ENCODE results near the gene DNAJC16.

GRCh38 chr1:15504436-15504835, 22.2 kb upstream of the DNAJC16 start:
- TF ChIP-seq, protein P1, sequence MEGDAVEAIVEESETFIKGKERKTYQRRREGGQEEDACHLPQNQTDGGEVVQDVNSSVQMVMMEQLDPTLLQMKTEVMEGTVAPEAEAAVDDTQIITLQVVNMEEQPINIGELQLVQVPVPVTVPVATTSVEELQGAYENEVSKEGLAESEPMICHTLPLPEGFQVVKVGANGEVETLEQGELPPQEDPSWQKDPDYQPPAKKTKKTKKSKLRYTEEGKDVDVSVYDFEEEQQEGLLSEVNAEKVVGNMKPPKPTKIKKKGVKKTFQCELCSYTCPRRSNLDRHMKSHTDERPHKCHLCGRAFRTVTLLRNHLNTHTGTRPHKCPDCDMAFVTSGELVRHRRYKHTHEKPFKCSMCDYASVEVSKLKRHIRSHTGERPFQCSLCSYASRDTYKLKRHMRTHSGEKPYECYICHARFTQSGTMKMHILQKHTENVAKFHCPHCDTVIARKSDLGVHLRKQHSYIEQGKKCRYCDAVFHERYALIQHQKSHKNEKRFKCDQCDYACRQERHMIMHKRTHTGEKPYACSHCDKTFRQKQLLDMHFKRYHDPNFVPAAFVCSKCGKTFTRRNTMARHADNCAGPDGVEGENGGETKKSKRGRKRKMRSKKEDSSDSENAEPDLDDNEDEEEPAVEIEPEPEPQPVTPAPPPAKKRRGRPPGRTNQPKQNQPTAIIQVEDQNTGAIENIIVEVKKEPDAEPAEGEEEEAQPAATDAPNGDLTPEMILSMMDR (IDR thresholded peaks at IDR 0.05), result no peak
- TF ChIP-seq POLR2AphosphoS5 (IDR thresholded peaks at IDR 0.05) (no peak), POLR2A (IDR thresholded peaks at IDR 0.05) (no peak), EP300 (IDR thresholded peaks at IDR 0.05; ENCODE audit: low read depth) (no peak)
